ACC112 (cell line): ENCODE measurements around the gene PSME2.

Source experiments
- H2AFZ ChIP-seq: fragments of 200-600 bp; sonication (generic); one replicate; pipeline ENCODE4 v1.6.0; 2017; ENCODE audit warnings: antibody characterized with exemption, low read length; ENCODE audit not compliant: unreplicated experiment
- H3K27ac ChIP-seq: fragments of 200-600 bp; sonication (generic); 2 replicates; pipeline ENCODE4 v1.5.1; 2014; ENCODE audit warnings: low read depth, mild to moderate bottlenecking, antibody characterized with exemption, low read length, moderate library complexity
- H3K27me3 ChIP-seq: fragments of 200-600 bp; sonication (generic); 2 replicates; pipeline ENCODE4 v1.6.1; 2014; ENCODE audit warnings: mild to moderate bottlenecking, antibody characterized with exemption, low read length, moderate library complexity, mixed read lengths; ENCODE audit not compliant: insufficient read depth
- H3K36me3 ChIP-seq: fragments of 200-600 bp; sonication (generic); 2 replicates; pipeline ENCODE4 v1.6.1; 2016; ENCODE audit warnings: mild to moderate bottlenecking, antibody characterized with exemption, low read length, moderate library complexity, mixed read lengths; ENCODE audit not compliant: insufficient read depth
- H3K4me1 ChIP-seq: fragments of 200-600 bp; sonication (generic); one replicate; pipeline ENCODE4 v1.6.1; 2016; ENCODE audit warnings: low read length, mixed read lengths; ENCODE audit not compliant: insufficient read depth, unreplicated experiment, control insufficient read depth
- H3K4me3 ChIP-seq: fragments of 200-600 bp; sonication (generic); 2 replicates; pipeline ENCODE4 v1.5.1; 2014; ENCODE audit warnings: mild to moderate bottlenecking, low read depth, low read length
- H3K79me2 ChIP-seq: fragments of 200-600 bp; sonication (generic); one replicate; pipeline ENCODE4 v1.6.0; 2016; ENCODE audit warnings: low read length; ENCODE audit not compliant: control insufficient read depth, unreplicated experiment, insufficient read depth

The PSME2 gene

GRCh38 chr14:24132976-24133375 lies 13.4 kb downstream of the PSME2 start:
- H3K79me2 ChIP-seq, result peaks cover 19% of the 10 kb centered on the region
- no peaks in the 10 kb centered on the region for H3K27me3 ChIP-seq
- no peak overlapping the region for H3K27ac ChIP-seq
- H3K4me1 ChIP-seq, result peaks cover 11% of the 10 kb centered on the region
- no peak overlapping the region for H2AFZ ChIP-seq
- no peaks in the 10 kb centered on the region for H3K36me3 ChIP-seq
- H3K4me3 ChIP-seq, result no peak overlapping the region

GRCh38 chr14:24132061-24132685 lies 14.2 kb downstream of the PSME2 start:
- Histone ChIP-seq H3K36me3 (no peaks in the 10 kb centered on the region), H3K27ac (no peak overlapping the region), H3K4me1 (peaks cover 5% of the 10 kb centered on the region), H2AFZ (no peak overlapping the region), H3K79me2 (peaks cover 11% of the 10 kb centered on the region), H3K27me3 (no peaks in the 10 kb centered on the region), H3K4me3 (no peak overlapping the region)

- Histone ChIP-seq H3K4me3 (no peak overlapping the region), H3K4me1 (no peaks in the 10 kb centered on the region), H3K27ac (no peak overlapping the region), H3K36me3 (no peaks in the 10 kb centered on the region), H3K79me2 (peaks cover 5% of the 10 kb centered on the region), H2AFZ (no peak overlapping the region), H3K27me3 (no peaks in the 10 kb centered on the region)
Measured at GRCh38 chr14:24131549-24131966, 14.9 kb downstream of the PSME2 start.

- Histone ChIP-seq H2AFZ (no peak overlapping the region), H3K79me2 (no peaks in the 10 kb centered on the region), H3K27ac (no peak overlapping the region), H3K27me3 (no peaks in the 10 kb centered on the region), H3K4me1 (no peaks in the 10 kb centered on the region), H3K4me3 (no peak overlapping the region), H3K36me3 (no peaks in the 10 kb centered on the region)
Measured at GRCh38 chr14:24130717-24131548, 15.5 kb downstream of the PSME2 start.

- Histone ChIP-seq H2AFZ (no peak within 1 kb of the TSS), H3K4me1 (no peaks in the 10 kb centered on the region), H3K36me3 (no peaks in the 10 kb centered on the region), H3K4me3 (no peak within 1 kb of the TSS), H3K79me2 (no peaks in the 10 kb centered on the region), H3K27me3 (no peaks in the 10 kb centered on the region), H3K27ac (no peak within 1 kb of the TSS)
Measured at GRCh38 chr14:24130380-24130716, 16.1 kb downstream of the PSME2 start, which contains the start of gene FITM1. FITM1 (plus strand) TSS chr14:24130659; CDS start chr14:24131564, 905 bp downstream.

GRCh38 chr14:24129410-24129998 lies 16.9 kb downstream of the PSME2 start:
- Histone ChIP-seq H3K4me1 (no peaks in the 10 kb centered on the region), H2AFZ (no peak overlapping the region), H3K79me2 (no peaks in the 10 kb centered on the region), H3K36me3 (no peaks in the 10 kb centered on the region), H3K27me3 (no peaks in the 10 kb centered on the region), H3K27ac (no peak overlapping the region), H3K4me3 (no peak overlapping the region)

GRCh38 chr14:24127673-24128072 lies 18.7 kb downstream of the PSME2 start:
- H2AFZ ChIP-seq, result no peak overlapping the region
- no peaks in the 10 kb centered on the region for H3K36me3 ChIP-seq
- no peak overlapping the region for H3K4me3 ChIP-seq
- H3K27me3 ChIP-seq, result no peaks in the 10 kb centered on the region
- H3K79me2 ChIP-seq, result no peaks in the 10 kb centered on the region
- H3K4me1 ChIP-seq, result no peaks in the 10 kb centered on the region
- no peak overlapping the region for H3K27ac ChIP-seq

GRCh38 chr14:24126939-24127338 lies 19.5 kb downstream of the PSME2 start:
- H2AFZ ChIP-seq, result no peak overlapping the region
- no peak overlapping the region for H3K27ac ChIP-seq
- H3K4me3 ChIP-seq, result no peak overlapping the region
- no peaks in the 10 kb centered on the region for H3K79me2 ChIP-seq
- no peaks in the 10 kb centered on the region for H3K4me1 ChIP-seq
- H3K27me3 ChIP-seq, result no peaks in the 10 kb centered on the region
- no peaks in the 10 kb centered on the region for H3K36me3 ChIP-seq

- Histone ChIP-seq H3K36me3 (no peaks in the 10 kb centered on the region; the same call in 1 of the 2 replicates), H3K4me3 (no peak overlapping the region), H3K4me1 (no peaks in the 10 kb centered on the region), H3K27ac (no peak overlapping the region), H2AFZ (no peak overlapping the region), H3K79me2 (no peaks in the 10 kb centered on the region), H3K27me3 (no peaks in the 10 kb centered on the region)
Measured at GRCh38 chr14:24123424-24124417, 22.7 kb downstream of the PSME2 start.

GRCh38 chr14:24122898-24123297 lies 23.5 kb downstream of the PSME2 start:
- H3K27me3 ChIP-seq, result no peaks in the 10 kb centered on the region
- no peak overlapping the region for H2AFZ ChIP-seq
- no peaks in the 10 kb centered on the region; the same call in 1 of the 2 replicates for H3K36me3 ChIP-seq
- no peak overlapping the region for H3K4me3 ChIP-seq
- no peak overlapping the region for H3K27ac ChIP-seq
- no peaks in the 10 kb centered on the region for H3K4me1 ChIP-seq
- H3K79me2 ChIP-seq, result no peaks in the 10 kb centered on the region
